ENCODE measurements around the gene PA2G4. TPM values are rescaled to one million over a fixed set of nuclear protein-coding genes. Genes with fewer than 3 reads are reported as not detected.

PA2G4 gene
- total RNA-seq, 1 experiment from 2014 or later, result 233 TPM

- CTCF ChIA-PET, result interaction anchor here (0.7 kb wide), 2 partner anchors 12 to 31 kb away, joined by 5 read pairs; no protein-coding TSS in a partner anchor
These were observed 5.8 kb upstream of the PA2G4 start for GRCh38 chr12:56098592-56098991.

DNA sequence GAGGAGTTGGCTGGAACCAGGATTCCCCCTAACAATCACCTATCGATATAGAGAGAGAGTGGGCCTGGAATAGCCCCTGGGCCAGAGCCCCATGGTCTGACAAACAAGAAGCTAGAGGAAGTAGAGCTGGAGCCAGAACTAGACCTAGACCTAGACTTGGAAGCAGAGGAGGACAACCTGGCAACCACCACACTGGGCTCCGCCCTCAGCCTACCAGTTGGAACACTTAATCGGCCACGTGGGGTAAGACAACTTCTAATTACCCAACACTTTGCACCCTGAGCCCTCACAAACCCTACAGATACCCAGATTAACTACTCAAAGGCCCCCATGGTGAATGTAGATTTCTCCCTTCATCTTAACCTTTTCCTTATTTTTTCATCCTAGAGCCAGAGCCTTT, 4.6 kb upstream of the PA2G4 start:
- DNase-seq, result no peak
- Mint-ChIP-seq H3K4me3 (ENCODE audit: low read depth, unreplicated experiment) (no peak overlapping the region), H3K9me3 (ENCODE audit: low read depth, unreplicated experiment) (no peaks in the 10 kb centered on the region), H3K27me3 (ENCODE audit: unreplicated experiment) (no peaks in the 10 kb centered on the region), H3K36me3 (ENCODE audit: insufficient read depth, unreplicated experiment) (peaks cover 84% of the 10 kb centered on the region), H3K4me1 (ENCODE audit: low read depth, unreplicated experiment) (no peaks in the 10 kb centered on the region), H3K27ac (ENCODE audit: unreplicated experiment) (no peak overlapping the region)
- CTCF ChIA-PET, result interaction anchor here (0.6 to 0.7 kb wide), 2 partner anchors 188 to 852 kb away, joined by 3 to 6 read pairs; no protein-coding TSS in a partner anchor
- TF ChIP-seq CTCF (IDR thresholded peaks at IDR 0.05; ENCODE audit: unreplicated experiment), result no peak
- intact Hi-C loops (cut with micrococcal nuclease; ENCODE audit: unreplicated experiment), result loop anchor here (5.0 kb wide), 1 partner anchor 362 kb away; no protein-coding TSS in a partner anchor
- no TSS peak for BruUV-seq (replicated peaks)

More at GRCh38 chr12:56098592-56098991, 5.8 kb upstream of the PA2G4 start:
- intact Hi-C loops (cut with micrococcal nuclease; ENCODE audit: unreplicated experiment), result no loop called here
- no peak for DNase-seq
- H3K36me3 Mint-ChIP-seq (ENCODE audit: insufficient read depth, unreplicated experiment), result peaks cover 84% of the 10 kb centered on the region
- H3K4me3 Mint-ChIP-seq (ENCODE audit: low read depth, unreplicated experiment), result no peak overlapping the region
- no TSS peak for BruUV-seq (replicated peaks)
- TF ChIP-seq CTCF (IDR thresholded peaks at IDR 0.05; ENCODE audit: unreplicated experiment), result no peak
- no peaks in the 10 kb centered on the region for H3K27me3 Mint-ChIP-seq (ENCODE audit: unreplicated experiment)
- H3K27ac Mint-ChIP-seq (ENCODE audit: unreplicated experiment), result no peak overlapping the region
- H3K9me3 Mint-ChIP-seq (ENCODE audit: low read depth, unreplicated experiment), result no peaks in the 10 kb centered on the region
- H3K4me1 Mint-ChIP-seq (ENCODE audit: low read depth, unreplicated experiment), result no peaks in the 10 kb centered on the region

DNA sequence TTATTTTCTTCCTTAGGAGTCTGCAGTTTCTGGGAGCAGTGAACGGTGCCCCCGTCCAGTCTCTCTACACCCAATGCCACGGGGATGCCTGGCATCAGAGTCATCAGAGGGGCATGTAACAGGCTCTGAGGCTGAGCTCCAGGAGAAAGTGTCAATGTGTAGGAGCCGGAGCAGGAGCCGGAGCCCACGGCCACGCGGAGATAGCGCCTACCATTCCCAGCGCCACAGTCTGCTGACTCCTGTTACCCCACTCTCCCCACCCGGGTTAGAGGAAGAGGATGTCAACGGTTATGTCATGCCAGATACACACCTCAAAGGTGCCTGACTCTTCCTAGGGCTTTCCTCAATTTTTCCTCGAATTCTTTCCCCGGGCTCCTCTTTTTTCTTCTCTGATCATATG, 3.3 kb upstream of the PA2G4 start:
- peaks cover 7% of the 10 kb centered on the region for H3K4me1 Mint-ChIP-seq (ENCODE audit: low read depth, unreplicated experiment)
- DNase-seq, result no peak
- no peaks in the 10 kb centered on the region for H3K27me3 Mint-ChIP-seq (ENCODE audit: unreplicated experiment)
- intact Hi-C loops (cut with micrococcal nuclease; ENCODE audit: unreplicated experiment), result loop anchor here (5.0 kb wide), 1 partner anchor 364 kb away; no protein-coding TSS in a partner anchor
- H3K27ac Mint-ChIP-seq (ENCODE audit: unreplicated experiment), result peak overlapping the region; percentile 27
- peak overlapping the region; percentile 15 for H3K4me3 Mint-ChIP-seq (ENCODE audit: low read depth, unreplicated experiment)
- BruUV-seq (replicated peaks), result no TSS peak
- CTCF ChIA-PET, result no interaction called here
- H3K36me3 Mint-ChIP-seq (ENCODE audit: insufficient read depth, unreplicated experiment), result peaks cover 85% of the 10 kb centered on the region
- no peak for TF ChIP-seq CTCF (IDR thresholded peaks at IDR 0.05; ENCODE audit: unreplicated experiment)
- no peaks in the 10 kb centered on the region for H3K9me3 Mint-ChIP-seq (ENCODE audit: low read depth, unreplicated experiment)

- Mint-ChIP-seq H3K27me3 (ENCODE audit: unreplicated experiment) (no peaks in the 10 kb centered on the region), H3K4me3 (ENCODE audit: low read depth, unreplicated experiment) (no peak overlapping the region), H3K27ac (ENCODE audit: unreplicated experiment) (no peak overlapping the region), H3K36me3 (ENCODE audit: insufficient read depth, unreplicated experiment) (peaks cover 93% of the 10 kb centered on the region), H3K9me3 (ENCODE audit: low read depth, unreplicated experiment) (no peaks in the 10 kb centered on the region), H3K4me1 (ENCODE audit: low read depth, unreplicated experiment) (peaks cover 21% of the 10 kb centered on the region)
- CTCF ChIA-PET, result interaction anchor here (1.6 kb wide), 1 partner anchor 15 kb away, joined by 7 read pairs; the partner anchor contains the start of gene ZC3H10
- DNase-seq, result no peak
- no TSS peak for BruUV-seq (replicated peaks)
- no peak for TF ChIP-seq CTCF (IDR thresholded peaks at IDR 0.05; ENCODE audit: unreplicated experiment)
- intact Hi-C loops (cut with micrococcal nuclease; ENCODE audit: unreplicated experiment), result loop anchor here (5.0 kb wide), 1 partner anchor 365 kb away; no protein-coding TSS in a partner anchor
These were observed 1.7 kb upstream of the PA2G4 start for GRCh38 chr12:56102683-56103065.

Data from Calu3 (cell line).